Parathyroid adenoma (tissue), 2 donors: Measurements from ENCODE around the gene GSG1L.

Experiments
- H2AFZ ChIP-seq: fragments of 300-600 bp; sonication (generic); one replicate; pipeline ENCODE4 v1.7.0; 2017; ENCODE audit warnings: antibody characterized with exemption, mild to moderate bottlenecking
- H3K27ac ChIP-seq: fragments of 300-600 bp; sonication (generic); one replicate; pipeline ENCODE4 v1.7.0; 2017
- H3K27me3 ChIP-seq: fragments of 300-600 bp; sonication (generic); one replicate; pipeline ENCODE4 v1.7.0; 2017; ENCODE audit warnings: low read length; ENCODE audit not compliant: control insufficient read depth, insufficient read depth
- H3K36me3 ChIP-seq: fragments of 300-600 bp; sonication (generic); one replicate; pipeline ENCODE4 v1.7.0; 2017; ENCODE audit warnings: low read length; ENCODE audit not compliant: control insufficient read depth, insufficient read depth
- H3K4me1 ChIP-seq: fragments of 300-600 bp; sonication (generic); one replicate; pipeline ENCODE4 v1.7.0; 2017; ENCODE audit warnings: control low read depth
- H3K4me2 ChIP-seq: fragments of 300-600 bp; sonication (generic); one replicate; pipeline ENCODE4 v1.7.0; 2017; ENCODE audit warnings: low read length
- H3K4me3 ChIP-seq: fragments of 300-600 bp; sonication (generic); one replicate; pipeline ENCODE4 v1.7.0; 2017; ENCODE audit warnings: low read depth, low read length
- H3K79me2 ChIP-seq: fragments of 300-600 bp; sonication (generic); one replicate; pipeline ENCODE4 v1.7.0; 2017; ENCODE audit warnings: control low read depth
- H3K9ac ChIP-seq: fragments of 300-600 bp; sonication (generic); one replicate; pipeline ENCODE4 v1.7.0; 2017; ENCODE audit warnings: mild to moderate bottlenecking
- H3K9me3 ChIP-seq: fragments of 300-600 bp; sonication (generic); one replicate; pipeline ENCODE4 v1.7.0; 2017; ENCODE audit warnings: low read length; ENCODE audit not compliant: control insufficient read depth
- CTCF ChIP-seq: fragments of 300-600 bp; sonication (generic); IDR thresholded peaks from one replicate; pipeline ENCODE4 v1.7.0; 2017; ENCODE audit warnings: antibody characterized with exemption, mild to moderate bottlenecking
- donor health status: primary hyperparathyroidism.

GSG1L gene

GRCh38 chr16:27925612-27926011, 137.9 kb downstream of the GSG1L start:
- Histone ChIP-seq H3K27ac (no peak overlapping the region), H3K4me2 (no peak overlapping the region), H3K4me1 (no peaks in the 10 kb centered on the region), H3K36me3 (no peaks in the 10 kb centered on the region), H3K27me3 (no peaks in the 10 kb centered on the region), H3K4me3 (no peak overlapping the region), H2AFZ (no peak overlapping the region), H3K79me2 (no peaks in the 10 kb centered on the region), H3K9me3 (no peaks in the 10 kb centered on the region), H3K9ac (no peak overlapping the region)
- no peak for TF ChIP-seq CTCF

DNA sequence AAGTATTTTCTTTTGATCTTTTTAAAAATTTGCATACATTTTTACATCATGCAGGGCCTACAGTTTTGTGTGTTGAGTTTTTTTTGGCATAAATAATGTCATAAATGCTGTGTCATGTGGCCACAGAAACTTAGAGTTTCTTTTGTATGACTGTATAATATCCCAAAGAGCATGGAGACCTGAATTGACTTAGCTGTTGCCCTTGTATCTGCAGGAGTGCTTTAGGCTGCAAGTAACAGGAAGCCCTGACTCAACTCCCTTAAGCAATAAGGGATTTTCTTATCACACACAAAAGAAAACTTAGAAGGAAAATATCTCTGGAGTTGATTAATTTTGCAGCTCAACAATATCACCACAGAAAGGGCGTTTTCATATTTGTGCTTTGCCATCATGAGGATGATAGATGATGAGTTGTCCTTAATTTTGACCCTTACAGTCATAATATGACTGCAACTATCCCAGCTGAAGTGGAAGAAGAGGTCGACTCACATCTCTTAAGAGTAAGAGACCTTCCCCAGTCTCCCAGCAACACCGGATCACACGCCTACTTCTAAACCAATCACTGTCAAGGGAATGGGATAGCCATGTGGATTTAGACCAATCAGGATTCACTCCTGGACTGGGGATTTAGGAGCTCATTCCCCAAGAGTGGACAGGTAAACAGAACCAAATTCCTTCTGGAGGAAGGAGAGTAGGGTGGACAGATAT, 138.9 kb downstream of the GSG1L start:
- H2AFZ ChIP-seq: no peak overlapping the region
- TF ChIP-seq CTCF: no peak
- no peaks in the 10 kb centered on the region for H3K9me3 ChIP-seq
- no peaks in the 10 kb centered on the region for H3K36me3 ChIP-seq
- H3K27ac ChIP-seq: no peak overlapping the region
- H3K9ac ChIP-seq: no peak overlapping the region
- H3K27me3 ChIP-seq: no peaks in the 10 kb centered on the region
- H3K79me2 ChIP-seq: no peaks in the 10 kb centered on the region
- H3K4me2 ChIP-seq: no peak overlapping the region
- H3K4me1 ChIP-seq: no peaks in the 10 kb centered on the region
- H3K4me3 ChIP-seq: no peak overlapping the region

DNA sequence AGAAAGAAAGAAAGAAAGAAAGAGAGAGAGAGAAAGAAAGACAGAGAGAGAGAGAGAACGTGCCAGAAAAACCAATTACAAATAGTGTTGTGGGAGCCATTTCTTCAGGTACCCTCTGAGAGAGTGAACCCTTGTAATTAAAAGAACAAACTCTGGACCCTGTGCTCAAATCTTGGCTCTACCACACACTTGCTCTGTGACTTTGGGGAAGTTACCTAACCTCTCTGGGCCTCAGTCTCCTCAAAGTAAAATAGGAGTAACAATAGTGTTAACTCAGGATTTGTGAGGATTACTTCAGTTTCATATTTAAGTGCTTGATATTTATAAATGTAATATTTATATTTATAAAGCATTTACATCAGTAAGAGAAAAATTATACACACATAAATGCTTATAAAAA, 139.8 kb downstream of the GSG1L start:
- no peaks in the 10 kb centered on the region for H3K36me3 ChIP-seq
- no peak overlapping the region for H3K9ac ChIP-seq
- H3K9me3 ChIP-seq: no peaks in the 10 kb centered on the region
- H2AFZ ChIP-seq: no peak overlapping the region
- H3K4me2 ChIP-seq: no peak overlapping the region
- H3K27ac ChIP-seq: no peak overlapping the region
- no peak overlapping the region for H3K4me3 ChIP-seq
- no peaks in the 10 kb centered on the region for H3K79me2 ChIP-seq
- no peak for TF ChIP-seq CTCF
- no peaks in the 10 kb centered on the region for H3K4me1 ChIP-seq
- H3K27me3 ChIP-seq: no peaks in the 10 kb centered on the region

- no peak overlapping the region for H3K4me2 ChIP-seq
- no peak overlapping the region for H3K9ac ChIP-seq
- H3K9me3 ChIP-seq: no peaks in the 10 kb centered on the region
- H2AFZ ChIP-seq: no peak overlapping the region
- H3K79me2 ChIP-seq: no peaks in the 10 kb centered on the region
- H3K4me3 ChIP-seq: no peak overlapping the region
- no peaks in the 10 kb centered on the region for H3K27me3 ChIP-seq
- H3K36me3 ChIP-seq: no peaks in the 10 kb centered on the region
- no peak overlapping the region for H3K27ac ChIP-seq
- no peak for TF ChIP-seq CTCF
- H3K4me1 ChIP-seq: no peaks in the 10 kb centered on the region
Observed at GRCh38 chr16:27922433-27922832, 141.1 kb downstream of the GSG1L start.

GRCh38 chr16:27921134-27921533, 142.4 kb downstream of the GSG1L start:
- Histone ChIP-seq H3K4me2 (no peak overlapping the region), H2AFZ (no peak overlapping the region), H3K79me2 (no peaks in the 10 kb centered on the region), H3K4me3 (no peak overlapping the region), H3K9me3 (no peaks in the 10 kb centered on the region), H3K9ac (no peak overlapping the region), H3K4me1 (no peaks in the 10 kb centered on the region), H3K27me3 (no peaks in the 10 kb centered on the region), H3K27ac (no peak overlapping the region), H3K36me3 (no peaks in the 10 kb centered on the region)
- TF ChIP-seq CTCF: no peak
